A172 (cell line): ENCODE data around the gene NEURL1. TPM values are rescaled to one million over a fixed set of nuclear protein-coding genes. Genes with fewer than 3 reads are reported as not detected.
"Not testable (repeated sequence)": the region's sequence is repeated elsewhere in the genome, so short reads cannot be mapped to it uniquely, and the experiment has no call there.

Experiments
- DNase-seq: peaks from one replicate; pipeline ENCODE4 v3.0.0-alpha.2; 2015; ENCODE audit warnings: low spot score
- total RNA-seq: library from RNA; depleted of rRNA; stranded (reverse); fragments of >200 nt; shearing (Covaris generic); gene quantifications from 2 replicates; pipeline ENCODE4 v1.2.3, GENCODE V29; 2014

The NEURL1 gene
- total RNA-seq, 1 experiment from 2014 or later = not detected

DNA sequence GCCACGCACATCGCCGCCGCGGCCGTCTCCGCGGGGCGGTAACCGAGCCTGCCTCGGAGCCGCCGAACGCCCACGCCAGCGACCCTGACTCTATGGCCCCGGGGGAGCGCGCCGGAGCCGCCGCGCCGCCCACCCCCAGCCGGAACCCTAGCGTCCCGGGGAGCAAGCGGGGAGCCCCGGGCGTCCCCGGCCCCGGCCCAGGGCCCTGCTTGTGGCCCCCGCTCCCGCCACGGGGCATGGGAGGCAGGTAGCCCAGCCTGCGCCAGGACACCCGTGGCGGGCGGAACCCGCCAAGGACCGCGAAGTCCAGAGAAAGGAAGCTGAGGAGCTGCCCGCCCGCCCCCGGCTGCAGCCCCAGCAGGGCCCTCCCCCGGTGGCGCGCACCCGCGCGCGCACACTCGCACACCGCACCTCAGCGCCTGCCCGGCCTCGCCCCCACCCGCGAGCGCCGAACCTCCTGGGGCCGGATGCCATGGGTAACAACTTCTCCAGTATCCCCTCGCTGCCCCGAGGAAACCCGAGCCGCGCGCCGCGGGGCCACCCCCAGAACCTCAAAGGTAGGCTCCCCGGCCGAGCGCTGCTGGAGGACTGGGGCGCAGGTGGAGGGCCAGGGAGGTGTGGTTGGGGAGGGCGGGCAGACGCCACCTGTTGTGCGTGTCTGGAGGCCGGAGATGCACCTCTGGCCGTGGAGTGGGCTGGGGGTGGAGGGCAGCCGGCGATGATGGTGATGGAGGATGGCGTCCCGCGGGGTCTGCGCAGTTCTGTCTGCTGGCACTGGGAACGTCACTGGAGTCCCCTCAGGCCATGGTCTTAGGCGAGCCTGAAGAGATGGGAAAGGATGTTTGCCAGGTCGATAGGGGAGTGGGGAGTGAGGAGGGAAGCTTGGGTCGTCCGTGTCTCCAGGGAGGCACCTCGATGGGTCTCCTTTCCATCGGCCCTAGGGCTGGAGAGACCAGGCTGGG, 692 bp downstream of the NEURL1 start:
- no peak for DNase-seq

DNA sequence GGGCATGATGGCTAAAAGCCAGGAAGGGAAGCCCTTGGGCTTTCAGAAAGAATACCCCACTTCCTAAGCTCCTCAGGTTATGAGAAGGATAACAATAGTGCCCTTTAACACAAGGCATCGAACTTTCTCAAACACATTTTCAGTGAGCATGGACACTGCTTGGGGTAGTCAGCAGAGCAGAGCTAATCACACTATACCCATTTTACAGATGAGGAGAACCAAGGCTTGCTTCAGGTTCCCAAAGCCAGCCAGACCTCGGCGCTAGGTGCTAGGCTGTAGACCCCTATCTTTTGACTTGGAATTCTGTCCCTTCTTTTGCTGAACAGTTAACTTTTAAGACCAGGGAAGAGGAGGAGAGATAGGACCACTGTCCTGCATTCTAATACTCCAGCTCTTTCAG, 1.8 kb downstream of the NEURL1 start:
- DNase-seq = no peak

DNA sequence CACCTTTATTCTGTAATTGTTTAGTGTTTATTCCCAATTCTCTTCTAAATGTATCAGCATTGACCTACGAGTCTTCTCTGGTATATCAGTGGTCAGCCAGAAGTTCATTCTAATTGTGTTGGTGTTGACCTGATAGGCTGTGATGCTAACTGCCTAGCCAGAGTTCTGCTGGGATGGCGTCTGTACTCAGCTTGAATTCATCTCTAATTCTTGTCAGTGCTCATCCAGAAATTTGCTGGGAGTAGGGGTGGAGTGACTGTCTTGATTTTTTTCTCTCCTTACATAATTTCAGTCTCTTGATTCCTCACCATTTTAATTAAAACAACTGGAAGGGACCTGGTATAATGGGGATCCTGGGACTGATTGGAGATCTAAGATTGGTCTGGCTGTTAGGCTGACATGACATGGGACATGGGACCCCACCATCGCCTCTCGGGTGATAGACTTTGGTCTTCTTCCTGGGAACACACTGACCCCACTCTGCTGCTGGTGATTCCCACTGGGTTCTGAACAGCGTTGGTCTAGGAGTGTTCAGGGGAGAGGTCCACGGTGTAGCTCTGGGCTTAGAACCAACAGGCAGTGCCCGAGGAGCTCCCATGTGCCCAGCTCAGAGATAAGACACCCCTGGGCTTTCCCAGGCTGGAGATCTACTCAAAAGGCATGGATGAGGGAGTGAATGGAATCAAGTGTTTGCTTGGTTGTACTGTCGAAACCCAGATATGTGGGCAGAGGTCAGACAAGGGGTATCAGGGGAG, 3.8 kb downstream of the NEURL1 start:
- DNase-seq = no peak

DNA sequence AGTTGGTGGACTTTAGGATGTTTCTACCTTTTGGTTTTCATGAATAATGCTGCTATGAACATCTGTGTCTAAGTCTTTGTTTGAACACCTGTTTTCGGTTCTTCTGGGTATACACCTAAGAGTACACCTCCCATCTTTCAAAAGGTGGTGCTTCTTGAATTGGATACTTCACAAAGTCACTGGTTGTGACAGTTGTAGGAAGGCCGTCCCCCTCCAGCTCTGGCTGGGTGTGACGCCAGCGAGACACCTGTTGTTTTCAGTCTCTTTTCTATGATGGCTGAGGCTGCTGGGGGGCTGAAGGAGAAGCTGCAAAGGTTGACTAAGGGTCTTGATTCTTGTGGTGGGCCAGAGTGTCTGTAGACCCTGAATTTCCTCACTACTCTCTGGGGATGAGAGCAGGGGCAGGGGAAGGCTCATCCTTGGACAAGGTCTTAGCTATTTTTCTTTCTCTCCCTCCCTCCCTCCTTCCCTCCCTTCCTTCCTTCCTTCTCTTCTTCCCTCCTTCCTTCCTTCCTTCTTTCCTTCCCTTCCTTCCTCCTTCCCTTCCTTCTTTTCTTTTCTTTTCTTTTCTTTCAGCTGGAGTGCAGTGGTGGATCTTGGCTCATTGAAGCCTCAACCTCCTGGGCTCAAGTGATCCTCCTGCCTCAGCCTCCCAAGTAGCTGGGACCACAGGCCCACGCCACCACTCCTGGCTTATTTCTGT, 5.6 kb downstream of the NEURL1 start:
- DNase-seq = no peak

DNA sequence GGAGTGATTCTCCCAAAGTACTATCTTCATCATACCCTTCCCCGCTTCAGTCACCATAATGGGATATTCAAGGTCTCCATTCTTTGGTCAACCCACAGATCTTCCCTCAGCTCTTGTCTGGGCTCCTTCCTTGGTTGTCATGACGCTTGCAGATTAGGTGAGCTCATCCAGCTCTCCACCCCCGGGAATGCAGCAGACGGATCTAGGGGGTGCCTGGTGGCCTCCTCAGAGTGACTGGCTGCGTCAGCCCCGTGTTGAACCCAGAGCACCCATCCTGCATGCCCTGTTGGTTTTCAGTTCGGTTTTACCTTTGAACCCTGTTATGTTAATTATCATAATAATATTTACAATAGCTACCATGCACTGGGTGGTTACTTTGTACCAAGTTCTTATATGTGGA, 6.4 kb downstream of the NEURL1 start:
- no peak for DNase-seq

DNA sequence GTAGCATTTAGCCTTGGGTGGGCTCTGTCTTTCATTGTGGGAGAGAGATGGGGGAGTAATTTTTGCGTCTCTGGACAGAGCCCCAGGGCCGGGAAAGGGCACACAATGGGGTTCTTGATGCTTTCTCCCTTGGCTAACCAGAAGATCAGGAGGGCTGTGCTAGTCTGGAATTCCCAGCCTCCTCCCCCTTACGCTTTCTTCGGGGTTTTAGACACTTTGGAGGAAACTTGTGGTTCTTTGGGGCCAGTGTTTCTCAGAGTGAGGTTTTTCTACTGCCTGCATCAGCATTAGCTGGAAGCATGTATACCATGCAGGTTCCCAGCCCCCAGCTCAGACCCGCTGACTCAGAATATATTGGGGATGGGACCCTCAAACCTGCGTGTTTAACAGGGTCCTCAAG, 7.0 kb downstream of the NEURL1 start:
- DNase-seq = no peak

DNA sequence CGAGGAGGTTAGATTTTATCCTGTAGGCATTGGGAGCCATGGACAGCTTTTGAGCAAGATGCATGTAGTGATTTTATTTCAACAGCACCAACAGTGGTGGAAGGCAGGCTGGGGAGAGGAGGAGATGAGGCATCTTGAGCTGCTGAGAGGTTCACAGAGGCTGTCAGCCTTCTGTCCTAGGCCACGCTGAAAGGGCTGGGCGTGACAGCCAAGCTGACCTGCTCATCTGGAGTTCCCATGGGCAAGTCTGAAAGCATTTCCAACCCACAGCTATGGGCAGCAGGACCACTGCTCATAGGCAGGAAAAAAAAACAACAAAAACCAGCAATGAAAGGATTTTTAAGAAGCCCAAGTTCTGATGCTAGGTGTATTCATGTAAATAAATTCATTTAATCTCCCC, 7.7 kb downstream of the NEURL1 start:
- no peak for DNase-seq

DNA sequence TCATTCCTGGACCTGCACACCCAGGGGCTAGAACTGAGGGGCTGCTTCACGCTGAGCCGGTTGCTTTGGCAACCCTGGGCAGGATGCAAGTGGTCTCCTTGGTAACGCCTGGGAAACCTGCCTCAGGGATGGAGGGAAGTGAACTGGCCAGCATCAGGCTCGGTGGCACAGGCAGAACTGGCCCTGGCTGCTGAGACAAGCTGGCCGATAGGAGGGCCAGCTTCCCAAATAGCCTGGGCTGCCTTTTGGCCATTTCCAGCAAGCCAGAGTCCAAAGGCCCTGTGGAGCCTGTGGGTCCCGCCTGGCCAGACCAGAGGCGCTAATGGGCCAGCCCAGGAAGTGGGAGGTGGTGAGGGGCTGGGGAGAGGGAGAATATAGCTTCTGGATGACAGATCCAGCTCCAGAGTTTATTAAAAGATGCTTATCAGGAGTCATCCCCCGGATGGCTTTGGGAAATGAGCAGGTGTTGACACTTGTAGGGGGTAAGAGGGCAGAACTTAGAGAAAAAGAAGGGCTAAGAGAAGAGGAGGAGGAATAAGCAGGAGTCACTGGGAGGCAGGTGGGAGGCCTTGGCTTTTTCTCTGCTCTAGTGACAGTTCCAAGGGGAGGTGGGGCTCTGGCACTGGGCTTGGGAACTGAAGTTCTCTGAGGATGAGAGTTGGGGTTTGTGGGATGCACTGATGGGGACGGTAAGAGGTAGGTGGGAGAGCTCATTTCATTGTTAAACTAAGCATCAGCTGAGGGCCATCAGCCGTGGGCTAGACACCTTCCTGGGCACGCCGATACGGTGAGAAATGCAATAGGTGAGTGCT, 9.6 kb downstream of the NEURL1 start:
- no peak for DNase-seq

DNA sequence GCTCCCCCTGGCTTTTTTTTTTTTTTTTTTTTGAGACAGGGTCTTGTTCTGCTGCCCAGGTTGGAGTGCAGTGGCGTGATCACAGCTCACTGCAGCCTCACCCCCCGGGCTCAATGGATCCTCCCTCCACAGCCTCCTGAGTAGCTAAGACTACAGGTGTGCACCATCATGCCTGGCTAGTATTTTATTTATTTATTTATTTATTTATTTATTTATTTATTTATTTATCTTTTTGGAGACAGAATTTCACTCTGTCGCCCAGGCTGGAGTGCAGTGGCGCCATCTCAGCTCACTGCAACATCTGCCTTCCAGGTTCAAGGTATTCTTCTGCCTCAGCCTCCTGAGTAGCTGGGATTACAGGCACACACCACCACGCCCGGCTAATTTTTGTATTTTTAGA, 10.3 kb downstream of the NEURL1 start:
- DNase-seq = not testable (repeated sequence)

DNA sequence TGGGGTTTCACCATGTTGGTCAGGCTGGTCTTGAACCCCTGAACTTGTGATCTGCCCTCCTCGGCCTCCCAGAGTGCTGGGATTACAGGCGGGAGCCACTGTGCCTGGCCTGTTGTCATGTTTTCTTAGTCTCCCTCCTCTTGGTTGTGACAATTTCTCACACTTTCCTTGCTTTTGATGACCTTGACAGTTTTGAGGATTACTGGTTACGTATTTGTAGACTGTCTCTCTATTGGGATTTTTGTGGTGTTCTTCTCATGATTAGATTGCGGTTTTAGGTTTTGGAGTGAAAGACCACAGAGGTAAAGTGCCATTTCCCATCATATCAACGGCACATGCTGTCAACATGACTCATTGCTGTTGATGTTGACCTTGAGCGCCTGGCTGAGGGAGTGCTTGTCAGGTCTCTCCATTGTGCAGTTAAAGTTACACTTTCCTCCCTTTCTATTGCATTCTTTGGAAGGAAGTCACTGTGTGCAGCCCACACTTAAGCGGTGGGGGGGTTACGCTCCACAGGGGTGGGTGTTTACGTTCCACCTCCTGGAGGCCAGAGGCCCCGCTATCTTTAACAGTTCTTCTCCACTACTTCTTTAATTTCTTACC, 10.8 kb downstream of the NEURL1 start:
- DNase-seq = peak; percentile 99

DNA sequence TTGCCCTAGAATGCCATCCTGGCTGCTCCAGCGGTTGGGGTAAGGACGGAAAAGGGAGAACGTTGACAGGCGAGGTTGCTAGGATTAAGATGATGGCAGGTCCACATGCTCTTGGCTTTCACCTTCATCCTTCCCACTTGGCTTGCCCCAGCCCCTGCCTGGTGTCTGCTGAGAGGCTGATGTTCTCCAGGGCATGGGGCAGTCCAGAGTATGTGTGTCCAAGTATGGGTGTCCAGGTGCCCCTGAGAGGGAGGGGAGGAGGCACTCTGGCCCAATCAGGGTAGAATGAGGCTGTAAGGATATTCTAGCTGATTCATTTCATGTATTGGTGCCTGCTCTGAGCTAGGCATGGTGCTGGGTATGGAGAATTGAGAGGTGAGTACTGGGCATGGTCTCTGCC, 12.6 kb downstream of the NEURL1 start:
- no peak for DNase-seq

DNA sequence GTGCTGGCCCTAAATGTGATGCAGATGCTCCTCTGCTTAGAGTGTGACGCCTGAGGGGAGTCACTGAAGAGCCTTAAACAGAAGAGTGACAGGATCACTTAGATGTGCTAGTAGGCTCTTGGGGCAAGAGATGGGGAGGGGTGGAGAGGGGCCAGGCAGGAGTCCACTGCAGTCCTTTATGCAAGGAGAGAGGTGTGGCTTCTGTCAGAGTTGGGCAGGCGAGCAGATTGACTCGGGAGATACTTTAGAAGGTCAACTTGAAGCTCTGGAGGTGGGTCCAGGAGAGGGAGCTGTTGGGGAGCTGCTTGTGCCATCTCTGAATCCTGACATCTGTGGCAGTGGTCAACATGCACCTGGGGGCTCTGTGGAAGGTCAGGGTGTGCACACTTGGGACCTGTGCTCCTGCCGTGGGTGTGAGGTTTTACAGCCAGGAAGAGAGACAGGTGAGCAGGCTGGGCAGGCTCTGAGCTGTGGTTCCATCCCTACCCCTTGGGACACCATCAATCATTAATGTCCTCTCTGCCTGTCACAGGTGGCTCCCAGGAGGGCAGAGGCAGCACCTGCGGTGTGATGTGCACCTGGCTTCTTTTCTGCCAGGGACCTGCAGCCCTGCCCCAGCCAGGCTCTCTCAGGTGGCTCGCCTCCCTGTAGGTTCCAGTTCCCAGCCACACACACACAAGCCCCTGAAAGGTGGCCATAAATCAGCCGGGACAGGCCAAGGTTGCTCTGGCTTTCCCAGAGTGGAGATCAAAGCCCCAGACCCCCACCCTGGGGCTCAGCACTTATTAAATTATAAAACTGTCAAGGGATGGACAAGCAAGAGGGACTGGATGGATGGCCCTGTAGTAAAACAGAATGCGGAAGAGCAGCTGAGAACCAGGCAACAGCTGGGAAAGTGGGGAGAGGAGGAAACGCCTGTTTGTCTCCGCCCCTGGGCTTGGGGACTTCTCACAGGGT, 14.0 kb downstream of the NEURL1 start:
- no peak for DNase-seq

DNA sequence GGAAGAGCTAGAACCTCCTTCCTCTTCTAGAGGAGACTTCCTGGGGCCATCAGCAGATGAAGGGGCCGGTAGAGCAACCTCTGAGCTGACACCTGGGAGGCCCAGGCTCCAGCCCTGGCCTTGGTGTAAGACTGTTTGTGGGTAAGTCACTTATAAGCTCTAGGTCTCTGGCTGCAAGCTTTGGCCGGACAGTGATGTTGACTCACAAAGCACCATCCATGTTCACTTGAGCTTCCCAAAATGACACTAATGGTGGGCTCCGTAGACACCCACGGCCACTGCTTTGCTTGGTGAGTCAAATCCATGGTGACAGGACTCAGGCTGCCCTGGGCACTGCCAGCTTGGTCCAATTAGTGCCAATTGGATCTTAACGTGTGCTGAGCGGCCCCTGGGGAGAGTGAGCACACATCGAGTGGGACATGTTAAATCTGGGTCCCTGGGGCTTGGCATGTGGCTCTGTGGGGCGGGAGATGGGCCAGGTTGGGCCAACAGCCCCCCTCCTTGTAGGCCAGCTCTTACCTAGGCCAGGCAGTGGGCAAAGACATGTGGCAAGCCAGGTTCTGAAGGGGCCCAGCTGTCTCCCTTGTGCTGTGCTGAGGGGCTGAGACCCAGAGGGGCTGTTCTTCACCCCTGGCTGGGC, 16.7 kb downstream of the NEURL1 start:
- DNase-seq = no peak

DNA sequence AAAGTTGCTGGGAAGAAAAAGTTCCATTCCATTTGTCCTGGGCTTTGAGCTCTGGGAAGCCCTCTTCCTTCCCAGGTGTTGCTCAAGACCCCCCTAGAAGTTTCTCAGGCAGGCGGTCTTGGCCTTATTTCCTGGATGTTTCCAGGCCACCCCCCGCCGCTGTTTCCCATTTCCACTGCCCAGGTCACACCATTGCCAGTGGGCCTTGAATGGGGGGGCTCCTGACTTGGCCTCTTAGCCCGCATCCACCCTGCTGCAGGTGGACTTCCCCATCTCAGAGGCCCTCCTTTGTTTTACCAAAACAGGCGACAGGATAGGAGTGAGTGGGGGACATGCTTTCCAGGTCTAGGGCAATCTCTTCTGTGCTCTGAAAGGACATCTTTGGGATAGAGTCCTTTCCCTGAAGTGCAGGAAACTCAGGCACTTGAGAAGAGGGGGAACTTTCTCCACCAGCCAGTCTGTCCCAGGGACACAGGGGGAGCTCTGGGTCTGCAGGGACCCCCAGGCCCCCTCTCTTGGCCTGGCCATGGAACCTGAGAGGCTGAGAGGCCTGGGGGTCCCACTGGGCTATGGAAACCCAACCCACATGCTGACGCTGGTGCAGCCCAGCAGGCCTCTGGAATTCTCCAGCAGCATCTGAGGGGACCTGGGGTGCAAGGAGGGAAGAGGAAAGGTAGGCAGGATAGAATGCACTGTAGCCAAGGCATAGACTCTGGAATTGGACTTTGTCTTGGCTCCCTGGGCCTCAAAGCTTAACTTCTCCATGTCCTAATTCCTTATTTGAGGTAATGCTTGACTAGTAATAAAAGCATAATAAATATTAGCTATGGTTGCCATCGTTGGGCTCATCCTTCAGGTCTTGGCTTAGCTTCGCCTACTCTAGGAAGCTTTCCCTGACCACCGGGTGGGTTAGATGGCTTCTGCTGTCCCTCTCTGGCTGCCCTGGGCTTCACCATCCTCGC, 17.6 kb downstream of the NEURL1 start:
- no peak for DNase-seq

DNA sequence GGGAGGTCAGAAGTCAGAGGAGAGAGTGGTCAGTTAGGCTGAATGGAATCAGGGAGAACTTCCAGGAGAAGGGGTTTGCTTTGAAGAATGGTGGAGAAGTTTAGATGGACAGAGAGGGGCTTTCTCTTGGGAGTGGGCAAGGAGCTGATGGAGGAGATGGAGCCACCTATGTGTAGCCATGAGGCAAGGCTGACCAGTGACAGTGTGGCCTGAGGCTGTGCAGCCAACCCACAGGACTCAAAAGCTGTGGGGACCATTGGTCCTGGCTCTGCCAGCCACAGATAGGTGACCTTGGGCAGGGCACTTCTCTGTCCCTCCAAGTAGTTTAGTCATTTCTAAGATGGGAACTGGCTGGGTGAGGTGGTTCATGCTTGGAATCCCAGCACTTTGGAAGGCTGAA, 18.7 kb downstream of the NEURL1 start:
- DNase-seq = no peak

DNA sequence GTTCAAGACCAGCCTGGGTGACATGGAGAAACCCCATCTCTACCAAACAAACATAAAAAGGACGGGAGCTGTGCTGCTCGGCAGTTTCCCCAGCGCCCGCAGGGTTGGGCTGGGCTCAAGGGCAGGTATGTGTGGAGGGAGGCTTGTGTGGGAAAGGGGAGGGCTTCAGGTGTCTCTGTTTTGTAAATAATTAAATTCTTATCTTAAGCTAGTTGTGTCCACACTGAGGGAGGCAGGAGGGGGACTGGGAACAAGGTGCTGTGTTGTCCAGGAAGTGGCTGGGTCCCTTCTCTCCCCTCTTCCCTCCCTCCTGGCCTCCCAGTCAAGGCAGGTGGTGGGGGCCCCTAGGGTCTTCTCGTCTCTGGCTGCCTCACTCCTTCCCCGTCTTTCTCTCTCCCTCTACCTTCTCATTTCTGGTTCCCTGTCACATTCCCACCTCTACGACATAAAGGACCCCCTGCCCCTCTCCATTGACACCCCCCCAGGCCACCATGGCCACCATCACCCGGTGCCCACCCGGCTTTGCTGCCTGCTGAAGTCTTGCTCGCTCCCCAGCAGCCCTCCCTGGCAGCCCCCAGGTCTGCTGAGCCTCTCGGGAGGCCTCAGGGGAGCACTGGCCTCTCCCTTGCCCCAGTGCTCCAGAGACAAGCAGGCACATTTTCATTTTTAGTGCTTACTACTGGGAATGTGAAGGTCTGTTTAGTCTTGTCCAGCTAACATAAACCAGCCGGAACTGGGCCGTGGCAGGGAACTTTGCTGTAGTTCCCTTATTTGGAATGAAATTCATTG, 19.3 kb downstream of the NEURL1 start:
- no peak for DNase-seq

DNA sequence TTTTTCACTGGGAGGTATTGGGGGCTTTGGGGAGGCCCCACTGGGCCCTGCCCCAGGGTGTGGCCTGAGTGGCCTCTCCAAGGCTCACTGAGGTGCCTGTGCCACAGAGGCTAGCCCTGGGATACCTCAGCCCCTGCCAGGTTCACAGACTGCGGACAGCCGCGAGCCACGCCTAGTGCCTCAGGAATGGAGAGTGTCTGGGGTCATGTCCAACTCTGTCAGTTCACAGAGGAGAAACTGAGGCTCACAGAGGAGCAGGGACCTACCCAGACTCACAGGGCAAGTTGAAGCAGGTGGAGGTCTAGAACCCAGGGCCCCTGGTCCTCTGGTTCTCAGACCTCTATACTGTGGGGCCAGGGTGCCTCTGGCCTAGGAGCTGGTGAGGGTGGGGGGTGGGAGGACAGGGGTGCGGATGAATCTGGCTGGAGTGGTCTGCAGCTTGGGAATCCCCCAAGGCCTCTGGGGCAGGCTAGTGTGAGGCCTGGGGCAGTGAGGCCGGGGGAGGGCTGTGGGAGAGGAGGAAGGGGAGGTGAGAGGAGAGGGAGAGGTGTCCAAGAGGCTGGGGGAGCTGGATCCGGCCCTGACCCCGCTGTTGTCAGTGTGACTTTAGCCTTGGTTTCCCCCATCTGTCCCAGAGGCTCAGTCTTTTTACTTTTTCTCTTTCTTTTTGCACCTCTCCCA, 20.0 kb downstream of the NEURL1 start:
- no peak for DNase-seq
